GM23248 (cell line): ENCODE results near the gene ALG13.

Experiments used
- EZH2 ChIP-seq: fragments of 200-600 bp; sonication (generic); IDR thresholded peaks from 2 replicates; pipeline ENCODE4 v1.6.1; 2018; ENCODE audit warnings: antibody characterized with exemption, mild to moderate bottlenecking; ENCODE audit not compliant: insufficient read depth, poor library complexity, severe bottlenecking
- EZH2phosphoT487 ChIP-seq: fragments of 200-600 bp; sonication (generic); IDR thresholded peaks from 2 replicates; pipeline ENCODE4 v1.6.1; 2018; ENCODE audit warnings: antibody characterized with exemption, moderate library complexity, mild to moderate bottlenecking, low read depth; ENCODE audit not compliant: insufficient read depth

- no peak for TF ChIP-seq EZH2
- TF ChIP-seq EZH2phosphoT487: no peak
Measured at GRCh38 chrX:111650845-111651244, 30.1 kb upstream of the ALG13 start.
